Esophagus squamous epithelium (tissue), 5 donors: ENCODE results near the gene GRHL1. TPM values are rescaled to one million over a fixed set of nuclear protein-coding genes. Genes with fewer than 3 reads are reported as not detected.

Source experiments
- DNase-seq: peaks from one replicate; lab custom pipeline; 2025; lab: John Stamatoyannopoulos, UW
- H3K27ac ChIP-seq, 4 donors: fragments of 200-600 bp; sonication (generic); one replicate each; pipeline ENCODE4 v1.5.1; 2016 to 2019; ENCODE audit warnings: mild to moderate bottlenecking in 1 of 4
- H3K27me3 ChIP-seq, 4 donors: fragments of 200-600 bp; sonication (generic); 1 replicate in 3 of 4; 2 replicates in 1 of 4; pipeline versions ENCODE4 v1.5.1 to v1.6.0; 2017 to 2021; ENCODE audit warnings: antibody characterized with exemption in 1 of 4
- H3K36me3 ChIP-seq, 3 donors: fragments of 200-600 bp; sonication (generic); one replicate each; pipeline ENCODE4 v1.5.1; 2016 to 2019
- H3K4me1 ChIP-seq, 3 donors: fragments of 200-600 bp; sonication (generic); one replicate each; pipeline ENCODE4 v1.5.1; 2017 to 2019
- H3K4me3 ChIP-seq, 4 donors: fragments of 200-600 bp; sonication (generic); 1 replicate in 3 of 4; 2 replicates in 1 of 4; pipeline ENCODE4 v1.5.1; 2016 to 2019; ENCODE audit warnings: mild to moderate bottlenecking in 2 of 4, moderate library complexity in 1 of 4
- H3K9me3 ChIP-seq, 3 donors: fragments of 200-600 bp; sonication (generic); one replicate each; pipeline ENCODE4 v1.5.1; 2016 to 2019
- CTCF ChIP-seq, 6 experiments: fragments of 450-650 bp in 4 of 6; fragments of 200-600 bp in 2 of 6; sonication (generic) in 2 of 6; IDR thresholded peaks; one replicate each; pipeline ENCODE4 v1.5.1; 2016 to 2019; ENCODE audit warnings: antibody characterized with exemption in 6 of 6, mild to moderate bottlenecking in 4 of 6, moderate library complexity in 4 of 6
- POLR2A ChIP-seq, 4 donors: fragments of 450-650 bp; IDR thresholded peaks; one replicate each; pipeline ENCODE4 v1.6.1; 2017; ENCODE audit warnings: antibody characterized with exemption in 4 of 4, mild to moderate bottlenecking in 4 of 4, moderate library complexity in 3 of 4
- WGBS, 2 donors: methylation state at CpG; one replicate each; pipeline ENCODE4 v1.1.5; 2018; 5-methylcytosine and 5-hydroxymethylcytosine counted together
- intact Hi-C: fragments of 100-400 bp; cut with DNase I; formaldehyde crosslinking; loops from one replicate; pipeline ENCODE4 v1.15.0; 2022
- total RNA-seq, 4 donors: library from RNA; depleted of rRNA; stranded (reverse); fragments of >200 nt; gene quantifications; one replicate each; pipeline ENCODE4 v1.1.0, GENCODE V29; 2016
- donor health status: DM: yes; HTN: yes; CAD: no.

GRHL1 gene
- total RNA-seq, 4 donors from 2014 or later: 76.3 to 192 (median 115) TPM

- no peak for DNase-seq
- no peaks in the 10 kb centered on the region for H3K27me3 ChIP-seq
- 36 to 62% methylated on average over 6 to 10 of the region's 10 CpGs for WGBS, 2 donors
- H3K9me3 ChIP-seq: no peaks in the 10 kb centered on the region
- H3K36me3 ChIP-seq: peaks cover 12 to 72% (median 15%) of the 10 kb centered on the region in 3 donors
- intact Hi-C loops: no loop called here
- H3K4me3 ChIP-seq: no peak overlapping the region
- TF ChIP-seq POLR2A (IDR thresholded peaks at IDR 0.05) (no peak), CTCF (IDR thresholded peaks at IDR 0.05) (peak; percentile 23 to 62 (median 53))
- H3K27ac ChIP-seq: no peak overlapping the region
- H3K4me1 ChIP-seq: peaks cover 4 to 75% (median 31%) of the 10 kb centered on the region in 3 donors
Observed at GRCh38 chr2:10048501-10049171, 97.1 kb downstream of the GRHL1 start.

Other genes with a start within 250 kb of the GRHL1 start
- gene TAF1B, start 108.2 kb upstream of the GRHL1 start, total RNA-seq: 10 to 100 TPM in 3 of 4 donors, 1 to 10 TPM in 1; 6.7 to 19.3 (median 14.9) TPM
- gene KLF11, start 91.9 kb downstream of the GRHL1 start, total RNA-seq: 10 to 100 TPM in 2 of 4 donors, 1 to 10 TPM in 2; 2.2 to 13.2 (median 8.2) TPM
- gene CYS1, start 128.7 kb downstream of the GRHL1 start, total RNA-seq: 1 to 10 TPM in 2 of 4 donors, under 1 TPM in 2; 0.09 to 2.5 (median 0.80) TPM
- gene RRM2, start 171.0 kb downstream of the GRHL1 start, total RNA-seq: 10 to 100 TPM; 16.2 to 65.1 (median 41.7) TPM